ENCODE measurements around the gene ZNRD2.

The ZNRD2 gene

GRCh38 chr11:65573391-65574079, 3.3 kb downstream of the ZNRD2 start:
- no peak for DNase-seq (ENCODE audit: low spot score)

DNA sequence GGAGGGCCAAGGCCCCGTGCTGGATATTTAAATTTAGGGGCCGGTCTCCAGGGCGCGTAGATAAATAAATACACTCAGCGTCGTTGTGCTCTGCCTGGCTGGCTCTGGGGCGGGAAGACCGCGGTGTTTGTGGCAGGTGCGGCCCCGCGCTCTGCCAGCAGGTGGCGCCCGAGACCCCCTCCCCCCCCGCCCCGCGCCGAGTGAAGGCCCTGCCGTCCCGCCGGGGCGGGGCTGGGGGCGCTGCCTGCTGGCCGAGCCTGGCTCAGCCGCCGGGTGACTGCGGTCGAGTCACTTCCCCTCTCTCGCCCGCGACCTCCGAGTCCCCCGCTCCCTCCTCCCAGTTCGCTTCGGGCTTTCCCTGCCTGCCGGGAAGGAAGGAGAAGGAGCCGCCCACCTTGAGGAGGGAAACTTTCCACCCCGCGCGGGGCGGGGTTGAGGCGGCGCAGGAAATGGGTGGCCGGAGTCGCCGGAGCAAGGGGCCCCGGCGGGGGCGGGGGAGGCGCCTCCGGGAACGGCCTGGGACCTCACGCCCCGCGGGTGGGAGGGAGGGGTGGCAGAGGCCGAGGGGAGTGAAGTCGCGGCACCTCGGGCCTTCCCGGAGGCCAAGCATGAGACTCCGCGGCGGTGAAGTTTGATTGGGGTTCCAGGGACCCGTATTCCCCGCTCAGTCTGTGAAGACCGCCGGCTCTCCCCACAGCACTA, 4.0 kb downstream of the ZNRD2 start:
- peak; percentile 81 for DNase-seq (ENCODE audit: low spot score)

GRCh38 chr11:65574811-65575567, 4.7 kb downstream of the ZNRD2 start:
- DNase-seq (ENCODE audit: low spot score): no peak

GRCh38 chr11:65575568-65576231, 5.4 kb downstream of the ZNRD2 start, which contains the start of gene EHBP1L1:
EHBP1L1 (plus strand) TSS chr11:65576053; CDS start chr11:65576303, 250 bp downstream.
- no peak for DNase-seq (ENCODE audit: low spot score)

DNA sequence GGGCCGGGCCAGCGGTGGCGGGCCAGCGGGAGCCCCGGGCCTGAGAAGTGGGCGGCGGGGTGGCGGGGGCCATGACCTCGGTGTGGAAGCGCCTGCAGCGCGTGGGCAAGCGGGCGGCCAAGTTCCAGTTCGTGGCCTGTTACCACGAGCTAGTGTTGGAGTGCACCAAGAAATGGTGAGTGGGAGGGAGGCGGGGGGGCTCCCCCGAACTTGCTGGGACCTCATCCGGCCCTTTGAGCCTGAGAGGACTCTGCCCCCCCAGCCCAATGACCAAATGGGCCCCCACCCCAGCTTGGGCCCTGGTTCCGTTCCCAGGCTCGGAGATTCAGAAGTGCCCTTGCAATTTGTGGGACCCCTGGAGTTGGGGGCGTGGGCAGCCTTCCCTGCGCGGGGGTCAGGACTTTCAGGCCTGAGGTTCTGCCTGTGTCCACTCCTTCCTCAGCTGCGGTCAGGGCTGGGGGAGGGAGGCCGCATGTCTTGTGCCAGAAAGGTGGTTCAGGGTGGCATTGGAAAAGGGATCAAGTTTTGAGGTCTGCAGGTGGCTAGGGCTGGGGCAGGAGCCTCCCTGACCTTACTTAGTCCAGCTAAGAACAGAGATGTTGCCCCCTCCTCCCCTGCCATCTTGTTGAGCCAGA, 6.1 kb downstream of the ZNRD2 start:
- no peak for DNase-seq (ENCODE audit: low spot score)

DNA sequence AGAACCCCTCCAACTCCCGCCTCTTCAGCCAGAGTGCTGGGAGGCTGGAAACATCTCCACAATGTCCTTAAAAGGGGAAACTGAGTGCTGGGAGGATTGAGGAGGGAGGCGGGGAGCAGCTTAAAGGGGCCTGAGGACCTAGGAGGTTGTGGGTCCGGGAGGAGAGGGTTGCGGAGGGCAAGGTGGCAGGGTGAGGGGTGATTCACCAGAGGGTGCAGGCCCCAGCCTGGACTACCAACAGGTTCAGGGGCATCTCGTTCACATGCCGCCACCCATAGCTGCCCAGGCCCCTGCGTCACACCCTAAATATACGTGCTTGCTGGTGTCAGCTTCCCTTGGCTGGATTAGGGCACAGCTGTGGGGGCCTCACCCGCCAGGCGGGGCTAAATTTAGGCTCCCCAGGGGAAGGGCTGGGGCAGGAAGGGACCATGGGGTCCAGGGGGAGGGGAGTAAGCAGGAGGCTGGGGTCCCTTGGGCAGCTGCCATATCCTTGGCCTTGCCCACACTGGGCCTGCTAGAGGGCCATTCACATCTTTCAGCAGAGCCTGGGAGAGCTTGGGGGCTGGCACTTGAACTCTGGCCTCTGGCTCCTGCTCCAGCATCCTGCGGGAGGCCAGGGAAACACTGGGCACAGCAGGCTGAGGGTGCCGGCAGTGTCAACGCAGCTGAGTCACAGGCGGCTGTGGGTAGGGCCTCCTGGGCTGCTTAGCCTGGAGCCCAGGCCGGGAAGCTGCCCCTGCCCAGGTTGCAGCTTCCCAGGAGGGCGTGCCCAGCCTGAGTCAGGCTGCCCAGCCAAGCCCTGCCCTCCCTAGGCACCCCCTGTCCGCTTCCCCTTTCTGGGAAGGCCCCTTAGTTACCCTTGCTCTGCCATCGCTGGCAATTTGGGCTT, 6.8 kb downstream of the ZNRD2 start:
- DNase-seq (ENCODE audit: low spot score): no peak

- no peak for DNase-seq (ENCODE audit: low spot score)
Observed at GRCh38 chr11:65577756-65578109, 7.5 kb downstream of the ZNRD2 start.

GRCh38 chr11:65578134-65578533, 7.9 kb downstream of the ZNRD2 start:
- DNase-seq (ENCODE audit: low spot score): no peak

DNA sequence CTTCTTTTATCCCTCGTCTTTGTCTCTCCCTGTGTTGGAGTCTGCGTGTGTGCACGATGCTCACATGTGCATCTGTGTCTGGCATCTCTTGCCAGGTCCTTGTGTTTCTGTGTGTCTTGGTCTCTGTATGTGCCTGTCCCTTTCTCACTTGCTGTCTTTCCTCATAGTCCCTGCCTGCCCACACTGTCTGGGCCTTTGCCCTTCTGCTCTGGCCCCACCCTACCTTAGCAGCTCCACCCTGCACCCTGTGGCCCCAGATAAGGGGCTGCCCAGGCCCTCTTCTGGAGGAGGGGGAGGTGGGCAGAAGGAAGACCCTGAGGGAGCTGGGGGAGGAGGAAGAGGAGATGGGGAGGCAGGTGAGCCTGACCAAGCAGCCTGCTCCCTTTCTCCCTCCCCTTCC, 8.4 kb downstream of the ZNRD2 start:
- no peak for DNase-seq (ENCODE audit: low spot score)

DNA sequence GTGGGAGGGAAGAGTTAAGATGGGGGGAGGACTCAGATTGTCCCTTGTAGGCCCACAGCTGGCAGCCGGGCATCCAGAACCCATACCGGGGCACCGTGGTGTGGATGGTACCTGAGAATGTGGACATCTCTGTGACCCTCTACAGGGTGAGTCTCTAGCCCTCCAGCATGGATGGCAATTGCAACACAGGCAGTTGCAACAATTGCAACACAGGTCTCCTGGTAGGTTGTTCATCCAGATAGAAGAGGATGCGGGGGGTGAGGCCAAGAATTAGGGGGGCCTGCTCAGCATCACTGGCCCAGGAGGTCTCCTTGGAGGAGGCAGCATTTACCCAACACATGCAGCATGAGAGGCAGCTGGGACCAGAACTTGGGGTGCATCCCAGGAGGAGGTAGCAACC, 9.0 kb downstream of the ZNRD2 start:
- no peak for DNase-seq (ENCODE audit: low spot score)

GRCh38 chr11:65580031-65580692, 9.9 kb downstream of the ZNRD2 start:
- no peak for DNase-seq (ENCODE audit: low spot score)

- DNase-seq (ENCODE audit: low spot score): no peak
Observed at GRCh38 chr11:65580756-65581155, 10.5 kb downstream of the ZNRD2 start.

GRCh38 chr11:65581928-65582327, 11.7 kb downstream of the ZNRD2 start:
- no peak for DNase-seq (ENCODE audit: low spot score)

GRCh38 chr11:65583589-65583988, 13.3 kb downstream of the ZNRD2 start:
- no peak for DNase-seq (ENCODE audit: low spot score)

DNA sequence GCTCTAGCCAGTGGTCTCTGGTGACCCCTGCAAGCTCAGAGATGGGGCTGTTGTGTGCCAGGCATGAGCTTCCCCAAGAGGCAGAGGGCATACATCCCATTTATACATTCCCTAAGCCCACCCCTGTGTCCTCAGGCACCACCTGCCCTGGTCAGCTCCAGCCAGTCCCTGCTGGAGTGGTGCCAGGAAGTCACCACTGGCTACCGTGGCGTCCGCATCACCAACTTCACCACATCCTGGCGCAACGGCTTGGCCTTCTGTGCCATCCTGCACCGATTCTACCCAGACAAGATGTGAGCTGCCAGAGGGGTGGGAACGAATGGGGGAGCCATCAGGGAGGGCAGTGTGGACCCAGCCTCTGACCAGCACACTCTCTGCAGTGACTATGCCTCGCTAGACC, 13.8 kb downstream of the ZNRD2 start:
- DNase-seq (ENCODE audit: low spot score): no peak

- peak; percentile 65 for DNase-seq (ENCODE audit: low spot score)
Observed at GRCh38 chr11:65584723-65585171, 14.5 kb downstream of the ZNRD2 start.

DNA sequence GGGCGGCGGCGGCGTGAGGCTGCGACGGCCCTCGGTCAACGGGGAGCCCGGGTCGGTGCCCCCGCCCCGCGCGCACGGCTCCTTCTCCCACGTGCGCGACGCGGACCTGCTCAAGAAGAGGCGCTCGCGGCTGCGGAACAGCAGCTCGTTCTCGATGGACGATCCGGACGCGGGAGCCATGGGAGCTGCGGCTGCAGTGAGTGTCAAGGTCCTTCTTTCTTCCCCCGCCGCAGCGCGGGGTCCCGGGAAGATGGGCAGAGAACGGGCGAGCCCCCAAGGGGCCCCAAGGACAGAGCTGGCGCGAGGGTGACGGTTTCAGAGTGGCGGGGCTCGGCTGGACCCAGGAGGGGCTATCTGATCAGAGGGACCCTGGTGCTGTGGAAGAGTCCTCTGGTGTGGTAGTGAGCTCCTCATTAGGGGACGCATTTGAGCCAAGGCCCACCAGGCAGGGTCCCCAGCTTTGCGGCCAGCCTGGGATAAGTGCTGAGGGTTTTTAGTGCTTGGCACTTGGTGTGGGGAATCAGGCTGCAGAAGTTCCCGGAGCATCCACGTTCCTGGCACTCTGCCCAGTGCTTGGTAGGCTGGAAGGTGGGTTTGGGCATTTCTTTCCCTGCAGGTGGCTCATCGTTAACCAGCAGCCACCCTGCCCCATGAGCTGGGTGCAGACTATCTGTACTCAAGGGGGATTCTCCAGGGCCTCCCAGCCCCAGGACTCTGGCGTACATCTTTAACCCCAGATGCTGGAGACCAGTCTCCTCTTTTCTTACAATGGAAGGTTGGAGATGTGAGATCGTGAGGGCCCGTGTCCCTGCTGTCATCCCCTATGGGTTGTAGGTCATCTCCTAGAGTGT, 15.3 kb downstream of the ZNRD2 start:
- DNase-seq (ENCODE audit: low spot score): no peak

GRCh38 chr11:65586247-65586630, 16.0 kb downstream of the ZNRD2 start:
- DNase-seq (ENCODE audit: low spot score): no peak

GRCh38 chr11:65586676-65587075, 16.4 kb downstream of the ZNRD2 start:
- DNase-seq (ENCODE audit: low spot score): no peak
